ENCODE data around the gene LRIT1.
A peak's percentile ranks its signal among the peaks of the same experiment; 100 is the strongest.

Gene LRIT1

GRCh38 chr10:84224411-84225028 is 16.8 kb downstream of the LRIT1 start:
- no peak for DNase-seq (ENCODE audit: low read depth)
- TF ChIP-seq, protein P1, sequence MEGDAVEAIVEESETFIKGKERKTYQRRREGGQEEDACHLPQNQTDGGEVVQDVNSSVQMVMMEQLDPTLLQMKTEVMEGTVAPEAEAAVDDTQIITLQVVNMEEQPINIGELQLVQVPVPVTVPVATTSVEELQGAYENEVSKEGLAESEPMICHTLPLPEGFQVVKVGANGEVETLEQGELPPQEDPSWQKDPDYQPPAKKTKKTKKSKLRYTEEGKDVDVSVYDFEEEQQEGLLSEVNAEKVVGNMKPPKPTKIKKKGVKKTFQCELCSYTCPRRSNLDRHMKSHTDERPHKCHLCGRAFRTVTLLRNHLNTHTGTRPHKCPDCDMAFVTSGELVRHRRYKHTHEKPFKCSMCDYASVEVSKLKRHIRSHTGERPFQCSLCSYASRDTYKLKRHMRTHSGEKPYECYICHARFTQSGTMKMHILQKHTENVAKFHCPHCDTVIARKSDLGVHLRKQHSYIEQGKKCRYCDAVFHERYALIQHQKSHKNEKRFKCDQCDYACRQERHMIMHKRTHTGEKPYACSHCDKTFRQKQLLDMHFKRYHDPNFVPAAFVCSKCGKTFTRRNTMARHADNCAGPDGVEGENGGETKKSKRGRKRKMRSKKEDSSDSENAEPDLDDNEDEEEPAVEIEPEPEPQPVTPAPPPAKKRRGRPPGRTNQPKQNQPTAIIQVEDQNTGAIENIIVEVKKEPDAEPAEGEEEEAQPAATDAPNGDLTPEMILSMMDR (conservative IDR thresholded peaks at IDR 0.05; ENCODE audit: low read depth, low read length): no peak
- no peak overlapping the region for H3K4me3 ChIP-seq (ENCODE audit: low read length)

- H3K4me3 ChIP-seq (ENCODE audit: low read length): no peak overlapping the region
These were observed 19.4 kb downstream of the LRIT1 start for GRCh38 chr10:84221916-84222315.

GRCh38 chr10:84217746-84218145 is 23.6 kb downstream of the LRIT1 start:
- no peak overlapping the region for H3K4me3 ChIP-seq (ENCODE audit: low read length)
- TF ChIP-seq, protein P1 (conservative IDR thresholded peaks at IDR 0.05; ENCODE audit: low read depth, low read length): no peak
- no peak for DNase-seq (ENCODE audit: low read depth)

More at GRCh38 chr10:84221916-84222315, 19.4 kb downstream of the LRIT1 start:
- DNase-seq (ENCODE audit: low read depth): no peak
- TF ChIP-seq, protein P1 (conservative IDR thresholded peaks at IDR 0.05; ENCODE audit: low read depth, low read length): no peak

GRCh38 chr10:84216834-84217233 is 24.5 kb downstream of the LRIT1 start:
- DNase-seq (ENCODE audit: low read depth): no peak
- TF ChIP-seq, protein P1 (conservative IDR thresholded peaks at IDR 0.05; ENCODE audit: low read depth, low read length): no peak
- H3K4me3 ChIP-seq (ENCODE audit: low read length): no peak overlapping the region

- no peak for DNase-seq (ENCODE audit: low read depth)
- H3K4me3 ChIP-seq (ENCODE audit: low read length): no peak overlapping the region
- TF ChIP-seq, protein P1 (conservative IDR thresholded peaks at IDR 0.05; ENCODE audit: low read depth, low read length): peak; percentile 52
These were observed 26.6 kb downstream of the LRIT1 start for GRCh38 chr10:84214612-84215235.

DNA sequence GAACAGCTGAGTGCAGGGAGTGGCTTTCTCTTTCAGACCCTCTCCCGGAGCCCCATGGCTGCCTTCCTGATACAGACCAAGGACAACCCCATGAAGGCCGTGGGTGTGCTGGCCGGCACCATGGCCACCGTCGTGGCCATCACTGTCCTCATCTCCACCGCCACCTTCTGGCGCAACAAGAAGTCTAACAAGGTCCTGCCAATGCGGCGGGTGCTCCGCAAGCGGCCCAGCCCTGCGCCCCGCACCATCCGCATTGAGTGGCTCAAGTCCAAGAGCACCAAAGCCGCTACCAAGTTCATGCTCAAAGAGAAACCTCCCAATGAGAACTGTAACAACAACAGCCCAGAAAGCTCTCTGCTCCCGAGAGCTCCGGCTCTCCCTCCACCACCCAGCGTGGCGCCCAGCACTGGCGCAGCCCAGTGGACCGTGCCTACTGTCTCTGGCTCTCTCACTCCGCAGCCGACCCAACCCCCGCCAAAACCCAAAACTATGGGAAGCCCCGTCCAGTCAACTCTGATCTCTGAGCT is 27.2 kb downstream of the LRIT1 start:
- TF ChIP-seq, protein P1 (conservative IDR thresholded peaks at IDR 0.05; ENCODE audit: low read depth, low read length): no peak
- no peak for DNase-seq (ENCODE audit: low read depth)
- no peak overlapping the region for H3K4me3 ChIP-seq (ENCODE audit: low read length)

DNA sequence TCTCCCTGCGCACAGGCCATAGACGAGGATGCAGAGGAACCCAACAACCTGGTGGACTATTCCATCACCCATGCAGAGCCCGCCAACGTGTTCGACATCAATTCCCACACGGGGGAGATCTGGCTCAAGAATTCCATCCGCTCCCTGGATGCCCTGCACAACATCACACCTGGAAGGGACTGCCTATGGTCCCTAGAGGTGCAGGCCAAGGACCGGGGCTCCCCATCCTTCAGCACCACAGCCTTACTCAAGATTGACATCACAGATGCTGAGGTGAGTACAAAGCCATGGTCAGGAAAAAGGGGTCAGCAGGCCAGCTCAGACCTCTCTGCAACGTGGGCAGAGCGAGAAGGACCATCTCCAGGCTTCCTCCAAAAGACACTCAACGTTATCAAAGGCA is 28.3 kb downstream of the LRIT1 start:
- TF ChIP-seq, protein P1 (conservative IDR thresholded peaks at IDR 0.05; ENCODE audit: low read depth, low read length): no peak
- DNase-seq (ENCODE audit: low read depth): no peak
- H3K4me3 ChIP-seq (ENCODE audit: low read length): no peak overlapping the region

All from retinal pigment epithelial cell (primary cell).